ENCODE results near the gene C11orf52.

Gene C11orf52

DNA sequence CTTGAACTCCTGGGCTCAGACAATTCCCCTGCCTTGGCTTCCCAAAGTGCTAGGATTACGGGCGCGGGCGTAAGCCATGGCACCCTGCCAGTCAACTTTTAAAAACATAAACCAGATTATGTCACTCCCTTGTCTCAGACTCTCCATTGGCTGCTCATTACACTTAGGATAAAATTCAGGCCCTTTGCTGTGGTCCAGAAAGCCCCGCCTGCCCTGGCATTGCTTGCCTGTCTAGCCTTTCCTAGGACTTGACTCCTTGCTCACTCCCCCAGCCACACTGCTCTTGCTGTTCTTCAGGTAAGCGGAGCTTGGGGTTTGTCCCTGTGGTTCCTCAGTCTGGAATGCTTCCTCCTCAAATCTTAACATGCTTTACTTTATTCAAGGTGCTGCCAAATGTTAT is 48.9 kb downstream of the C11orf52 start:
- DNase-seq (ENCODE audit: extremely low spot score), result no peak
- TF ChIP-seq SUZ12 (IDR thresholded peaks at IDR 0.05) (no peak), SP1 (IDR thresholded peaks at IDR 0.05) (no peak), BHLHE40 (IDR thresholded peaks at IDR 0.05; ENCODE audit: borderline replicate concordance) (no peak), L3MBTL2 (conservative IDR thresholded peaks at IDR 0.05) (no peak), TARDBP (IDR thresholded peaks at IDR 0.05) (no peak), CTBP1 (IDR thresholded peaks at IDR 0.05; ENCODE audit: borderline replicate concordance) (no peak), NFRKB (IDR thresholded peaks at IDR 0.05) (no peak), FOXK2 (IDR thresholded peaks at IDR 0.05) (no peak), ELF4 (IDR thresholded peaks at IDR 0.05) (no peak), FOXA1 (IDR thresholded peaks at IDR 0.05) (no peak), ZNF384 (IDR thresholded peaks at IDR 0.05) (no peak), LEF1 (IDR thresholded peaks at IDR 0.05; ENCODE audit: borderline replicate concordance) (no peak), HDGF (IDR thresholded peaks at IDR 0.05; ENCODE audit: borderline replicate concordance) (no peak), ARNT (IDR thresholded peaks at IDR 0.05) (no peak), FOXM1 (IDR thresholded peaks at IDR 0.05; ENCODE audit: borderline replicate concordance) (no peak)
- TF ChIP-seq, protein P1, sequence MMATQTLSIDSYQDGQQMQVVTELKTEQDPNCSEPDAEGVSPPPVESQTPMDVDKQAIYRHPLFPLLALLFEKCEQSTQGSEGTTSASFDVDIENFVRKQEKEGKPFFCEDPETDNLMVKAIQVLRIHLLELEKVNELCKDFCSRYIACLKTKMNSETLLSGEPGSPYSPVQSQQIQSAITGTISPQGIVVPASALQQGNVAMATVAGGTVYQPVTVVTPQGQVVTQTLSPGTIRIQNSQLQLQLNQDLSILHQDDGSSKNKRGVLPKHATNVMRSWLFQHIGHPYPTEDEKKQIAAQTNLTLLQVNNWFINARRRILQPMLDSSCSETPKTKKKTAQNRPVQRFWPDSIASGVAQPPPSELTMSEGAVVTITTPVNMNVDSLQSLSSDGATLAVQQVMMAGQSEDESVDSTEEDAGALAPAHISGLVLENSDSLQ (IDR thresholded peaks at IDR 0.05), result no peak
- POLR2A ChIA-PET, result no interaction called here
- CTCF ChIA-PET, result no interaction called here

DNA sequence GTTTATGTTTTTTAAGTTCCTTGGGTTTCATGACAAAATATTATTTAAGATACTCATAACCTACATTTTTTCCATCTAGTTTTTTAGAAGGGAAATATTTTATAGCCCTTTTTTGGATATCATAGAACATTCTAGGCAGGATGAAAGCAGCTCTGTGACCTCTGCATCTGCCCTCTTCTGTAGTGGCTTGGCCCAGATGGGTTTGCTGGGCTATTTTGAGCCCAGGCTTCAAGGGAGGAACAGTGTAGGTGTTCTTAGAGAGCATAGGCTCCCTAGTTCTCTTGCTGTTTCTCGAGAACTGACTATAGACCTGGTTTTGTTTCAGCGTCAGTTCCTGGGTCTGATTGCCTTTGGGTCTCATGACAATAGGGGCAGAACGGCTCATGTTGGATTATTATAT is 50.6 kb downstream of the C11orf52 start:
- ChIA-PET POLR2A (no interaction called here), CTCF (no interaction called here)
- DNase-seq (ENCODE audit: extremely low spot score), result no peak
- TF ChIP-seq ZNF384 (IDR thresholded peaks at IDR 0.05) (no peak), FOXM1 (IDR thresholded peaks at IDR 0.05; ENCODE audit: borderline replicate concordance) (no peak), ELF4 (IDR thresholded peaks at IDR 0.05) (no peak), SP1 (IDR thresholded peaks at IDR 0.05) (no peak), LEF1 (IDR thresholded peaks at IDR 0.05; ENCODE audit: borderline replicate concordance) (no peak), CTBP1 (IDR thresholded peaks at IDR 0.05; ENCODE audit: borderline replicate concordance) (no peak), FOXA1 (IDR thresholded peaks at IDR 0.05) (no peak), FOXK2 (IDR thresholded peaks at IDR 0.05) (no peak), L3MBTL2 (conservative IDR thresholded peaks at IDR 0.05) (no peak), BHLHE40 (IDR thresholded peaks at IDR 0.05; ENCODE audit: borderline replicate concordance) (no peak)
- TF ChIP-seq, protein P1 (IDR thresholded peaks at IDR 0.05), result no peak

DNA sequence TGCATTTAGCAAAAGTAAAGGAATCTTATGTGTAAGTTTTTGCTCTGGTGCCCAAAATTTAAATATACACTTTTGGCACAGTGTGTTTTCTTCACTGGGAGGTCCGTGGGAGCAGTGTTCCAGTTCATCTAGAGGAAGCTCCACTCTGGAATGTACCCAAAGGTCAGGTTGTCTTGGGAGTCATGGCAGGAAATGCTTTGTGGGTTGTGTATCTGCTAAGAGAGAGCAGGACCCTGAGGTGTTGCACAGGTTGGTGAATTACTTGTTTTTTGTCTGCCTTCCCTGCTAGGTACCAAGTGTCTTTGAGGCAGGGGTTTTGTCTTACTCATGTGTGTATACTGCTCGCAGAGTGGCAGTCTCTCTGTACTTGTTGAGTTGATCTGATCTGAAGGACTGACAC is 55.7 kb downstream of the C11orf52 start:
- CTCF ChIA-PET, result interaction anchor here (1.3 kb wide), 1 partner anchor 16 kb away, joined by 3 read pairs; no protein-coding TSS in a partner anchor
- TF ChIP-seq LEF1 (IDR thresholded peaks at IDR 0.05; ENCODE audit: borderline replicate concordance) (no peak), FOXA1 (IDR thresholded peaks at IDR 0.05) (no peak), SP1 (IDR thresholded peaks at IDR 0.05) (no peak), ARNT (IDR thresholded peaks at IDR 0.05) (no peak), FOXK2 (IDR thresholded peaks at IDR 0.05) (no peak), ZNF384 (IDR thresholded peaks at IDR 0.05) (no peak), HDGF (IDR thresholded peaks at IDR 0.05; ENCODE audit: borderline replicate concordance) (no peak), BHLHE40 (IDR thresholded peaks at IDR 0.05; ENCODE audit: borderline replicate concordance) (no peak), TARDBP (IDR thresholded peaks at IDR 0.05) (no peak), FOXM1 (IDR thresholded peaks at IDR 0.05; ENCODE audit: borderline replicate concordance) (no peak)
- no peak for DNase-seq (ENCODE audit: extremely low spot score)
- POLR2A ChIA-PET, result no interaction called here

DNA sequence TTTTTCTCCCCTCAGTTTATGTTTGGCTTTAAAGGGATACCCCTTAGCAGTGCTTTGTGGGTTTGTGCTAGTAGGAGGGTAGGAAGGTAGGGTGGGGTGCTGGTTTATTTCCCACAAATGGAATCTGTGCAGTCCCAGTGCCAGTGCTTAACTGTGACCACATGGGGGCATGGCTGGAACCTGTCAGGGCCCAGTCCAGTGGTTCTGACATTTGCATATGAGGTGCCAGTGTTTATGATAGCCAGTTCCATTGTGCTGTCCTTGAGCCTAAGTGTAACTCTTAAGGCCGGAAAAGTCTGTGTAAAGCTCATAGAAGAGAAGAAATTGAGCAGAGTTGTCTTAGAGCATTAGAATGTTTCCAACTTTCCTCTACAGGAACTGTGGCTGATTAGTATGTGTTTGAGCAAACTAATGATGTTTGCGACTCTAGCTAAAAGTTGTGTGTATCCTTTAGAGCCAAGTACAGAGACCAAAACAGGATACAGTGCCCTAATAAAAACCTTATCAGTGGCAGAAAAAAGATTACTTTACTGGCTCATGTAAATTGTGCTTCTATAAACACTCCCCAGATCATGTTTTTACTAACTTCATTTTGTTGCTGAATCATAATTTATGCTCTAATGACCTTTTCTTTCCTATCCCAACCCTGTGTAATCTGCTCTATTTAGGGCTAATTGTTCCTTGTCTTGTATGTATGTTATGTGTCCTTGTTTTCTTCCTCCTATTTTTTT is 56.5 kb downstream of the C11orf52 start:
- no peak for DNase-seq (ENCODE audit: extremely low spot score)
- no peak for TF ChIP-seq HDGF (IDR thresholded peaks at IDR 0.05; ENCODE audit: borderline replicate concordance)
- TF ChIP-seq ARNT (IDR thresholded peaks at IDR 0.05), result no peak
- TF ChIP-seq FOXK2 (IDR thresholded peaks at IDR 0.05), result no peak
- ChIA-PET POLR2A (interaction anchor here (1.9 kb wide), 1 partner anchor 48 kb away, joined by 10 read pairs; no protein-coding TSS in a partner anchor), CTCF (interaction anchor here (1.3 kb wide), 1 partner anchor 17 kb away, joined by 3 read pairs; no protein-coding TSS in a partner anchor)

DNA sequence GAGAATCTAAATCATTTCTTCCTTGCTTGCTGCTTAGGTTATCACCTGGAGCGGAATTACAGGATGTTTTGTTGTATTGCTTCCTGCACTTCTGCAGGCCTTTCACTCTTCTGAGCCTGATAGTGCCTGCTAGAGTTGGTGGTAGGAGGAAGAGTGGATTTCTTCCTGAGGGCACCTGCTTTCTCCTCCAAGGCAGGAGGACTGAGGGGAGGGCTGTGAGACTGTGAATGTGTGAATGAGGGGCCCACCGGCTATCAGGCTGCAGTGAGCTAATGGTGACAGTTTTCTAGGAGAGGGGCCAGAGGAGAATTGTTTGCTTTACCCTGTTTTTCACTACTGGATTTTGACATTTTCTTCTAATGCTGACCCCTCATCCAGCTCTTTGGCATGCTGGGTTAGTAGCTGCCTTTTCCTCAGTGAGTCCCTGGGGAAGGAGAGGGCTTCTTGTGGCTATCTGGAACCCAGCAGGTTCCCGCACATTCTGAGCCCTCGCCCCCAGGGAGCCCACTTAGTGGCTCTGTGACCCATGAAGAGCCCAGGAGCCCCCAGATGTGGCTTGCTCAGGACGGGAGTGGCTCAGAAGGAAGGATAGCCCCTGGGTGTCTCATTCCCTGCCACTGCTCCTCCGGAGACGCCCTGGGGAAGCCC is 57.5 kb downstream of the C11orf52 start:
- ChIA-PET POLR2A (interaction anchor here (1.0 to 2.4 kb wide), 5 partner anchors 17 to 105 kb away, joined by 3 to 11 read pairs (median 4); partner anchors contain the start of genes ALG9 and DIXDC1), CTCF (interaction anchor here (0.5 kb wide), 1 partner anchor 29 kb away, joined by 3 read pairs; no protein-coding TSS in a partner anchor)
- TF ChIP-seq FOXK2 (IDR thresholded peaks at IDR 0.05) (no peak), HDGF (IDR thresholded peaks at IDR 0.05; ENCODE audit: borderline replicate concordance) (no peak), TARDBP (IDR thresholded peaks at IDR 0.05) (no peak), SUZ12 (IDR thresholded peaks at IDR 0.05) (no peak), FOXM1 (IDR thresholded peaks at IDR 0.05; ENCODE audit: borderline replicate concordance) (no peak), L3MBTL2 (conservative IDR thresholded peaks at IDR 0.05) (no peak), LEF1 (IDR thresholded peaks at IDR 0.05; ENCODE audit: borderline replicate concordance) (no peak), ZNF384 (IDR thresholded peaks at IDR 0.05) (no peak)
- TF ChIP-seq, protein P1 (IDR thresholded peaks at IDR 0.05), result no peak
- DNase-seq (ENCODE audit: extremely low spot score), result no peak

All from HEK293T (cell line).